ENCODE data around the gene FYN. TPM values are rescaled to one million over a fixed set of nuclear protein-coding genes. Genes with fewer than 3 reads are reported as not detected.
A peak's percentile ranks its signal among the peaks of the same experiment; 100 is the strongest.

Gene FYN
- total and polyA plus RNA-seq, 2 of the 13 experiments (the other 11 are each of a cell fraction or from before 2014, with no cell fraction given): 15.5 to 24.6 TPM

DNA sequence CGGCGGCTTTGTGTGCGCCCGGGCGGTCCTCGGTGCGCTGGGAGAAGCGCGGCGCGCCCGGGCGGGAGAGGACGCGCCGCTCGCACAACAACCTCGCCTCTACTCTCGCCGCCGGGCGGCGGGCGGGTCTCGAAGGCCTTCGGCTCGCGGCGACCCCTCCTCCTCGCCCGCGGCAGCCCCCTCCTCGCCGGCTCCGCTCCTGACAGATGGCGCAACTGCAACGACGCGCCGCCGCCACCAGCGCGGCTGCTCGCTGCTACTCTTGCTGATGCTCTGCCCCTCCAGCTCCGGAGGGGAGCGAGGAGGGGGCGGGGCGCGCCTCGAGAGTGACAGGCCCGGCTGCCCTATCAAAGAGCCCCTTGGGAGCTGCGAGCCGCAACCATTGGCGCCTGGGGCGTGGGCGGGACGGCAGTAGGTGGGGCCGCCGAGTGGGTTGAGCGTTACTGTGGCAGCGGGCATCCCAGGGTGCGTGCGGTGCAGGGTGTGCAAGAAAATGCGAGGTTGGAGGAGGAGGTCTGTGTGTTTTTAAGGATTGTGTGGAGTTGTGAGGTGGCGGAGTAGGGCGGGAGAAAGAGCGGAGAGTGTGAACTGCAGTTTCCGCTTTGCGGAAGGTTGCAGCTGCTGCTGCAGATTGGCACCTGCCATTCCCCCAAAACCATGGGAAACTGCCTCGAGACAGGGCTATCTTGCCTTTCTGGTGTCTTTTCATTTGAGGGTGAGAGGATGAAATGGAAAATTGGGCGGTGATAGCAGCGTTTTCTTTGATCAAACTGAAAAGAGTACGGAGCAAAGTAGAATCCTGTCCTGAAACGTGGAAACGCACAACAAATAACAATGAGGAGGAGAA, at the start of gene FYN (continued):
- TF ChIP-seq CHCHD3 (CRISPR knock-in tag; IDR thresholded peaks at IDR 0.05) (no peak; the same call in 1 of the 2 replicates), ZNF7 (CRISPR knock-in tag; IDR thresholded peaks at IDR 0.05) (no peak), ZKSCAN8 (CRISPR knock-in tag; IDR thresholded peaks at IDR 0.05; ENCODE audit: borderline replicate concordance) (0 out of 2 replicates have a peak, but pooled peaks have one; percentile 30), ZNF326 (CRISPR knock-in tag; IDR thresholded peaks at IDR 0.05; ENCODE audit: borderline replicate concordance) (no peak), ISX (CRISPR knock-in tag; conservative IDR thresholded peaks at IDR 0.05) (no peak), YEATS2 (CRISPR knock-in tag; IDR thresholded peaks at IDR 0.05; ENCODE audit: borderline replicate concordance) (no peak), KAT7 (CRISPR knock-in tag; IDR thresholded peaks at IDR 0.05; ENCODE audit: borderline replicate concordance) (no peak), CEBPB (IDR thresholded peaks at IDR 0.05; ENCODE audit: borderline replicate concordance, low read depth, low read length) (peak; percentile 93), ZFP82 (CRISPR knock-in tag; IDR thresholded peaks at IDR 0.05; ENCODE audit: borderline replicate concordance) (no peak)
- TF ChIP-seq, protein P1, sequence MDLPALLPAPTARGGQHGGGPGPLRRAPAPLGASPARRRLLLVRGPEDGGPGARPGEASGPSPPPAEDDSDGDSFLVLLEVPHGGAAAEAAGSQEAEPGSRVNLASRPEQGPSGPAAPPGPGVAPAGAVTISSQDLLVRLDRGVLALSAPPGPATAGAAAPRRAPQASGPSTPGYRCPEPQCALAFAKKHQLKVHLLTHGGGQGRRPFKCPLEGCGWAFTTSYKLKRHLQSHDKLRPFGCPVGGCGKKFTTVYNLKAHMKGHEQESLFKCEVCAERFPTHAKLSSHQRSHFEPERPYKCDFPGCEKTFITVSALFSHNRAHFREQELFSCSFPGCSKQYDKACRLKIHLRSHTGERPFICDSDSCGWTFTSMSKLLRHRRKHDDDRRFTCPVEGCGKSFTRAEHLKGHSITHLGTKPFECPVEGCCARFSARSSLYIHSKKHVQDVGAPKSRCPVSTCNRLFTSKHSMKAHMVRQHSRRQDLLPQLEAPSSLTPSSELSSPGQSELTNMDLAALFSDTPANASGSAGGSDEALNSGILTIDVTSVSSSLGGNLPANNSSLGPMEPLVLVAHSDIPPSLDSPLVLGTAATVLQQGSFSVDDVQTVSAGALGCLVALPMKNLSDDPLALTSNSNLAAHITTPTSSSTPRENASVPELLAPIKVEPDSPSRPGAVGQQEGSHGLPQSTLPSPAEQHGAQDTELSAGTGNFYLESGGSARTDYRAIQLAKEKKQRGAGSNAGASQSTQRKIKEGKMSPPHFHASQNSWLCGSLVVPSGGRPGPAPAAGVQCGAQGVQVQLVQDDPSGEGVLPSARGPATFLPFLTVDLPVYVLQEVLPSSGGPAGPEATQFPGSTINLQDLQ (CRISPR knock-in tag; IDR thresholded peaks at IDR 0.05): no peak
- TF ChIP-seq, protein P2, sequence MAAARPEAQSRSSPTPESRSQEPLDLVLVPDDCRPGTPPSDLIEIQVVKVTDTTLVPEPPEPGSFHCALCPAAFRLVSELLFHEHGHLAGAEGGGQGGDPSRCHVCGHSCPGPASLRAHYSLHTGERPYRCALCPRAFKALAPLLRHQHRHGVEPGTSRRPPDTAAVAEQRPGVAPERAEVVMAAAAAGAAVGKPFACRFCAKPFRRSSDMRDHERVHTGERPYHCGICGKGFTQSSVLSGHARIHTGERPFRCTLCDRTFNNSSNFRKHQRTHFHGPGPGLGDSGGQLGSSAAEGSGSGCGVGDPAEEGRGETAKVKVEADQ (CRISPR knock-in tag; IDR thresholded peaks at IDR 0.05; ENCODE audit: borderline replicate concordance): 0 out of 2 replicates have a peak, but pooled peaks have one; percentile 68
- TF ChIP-seq, protein P3, sequence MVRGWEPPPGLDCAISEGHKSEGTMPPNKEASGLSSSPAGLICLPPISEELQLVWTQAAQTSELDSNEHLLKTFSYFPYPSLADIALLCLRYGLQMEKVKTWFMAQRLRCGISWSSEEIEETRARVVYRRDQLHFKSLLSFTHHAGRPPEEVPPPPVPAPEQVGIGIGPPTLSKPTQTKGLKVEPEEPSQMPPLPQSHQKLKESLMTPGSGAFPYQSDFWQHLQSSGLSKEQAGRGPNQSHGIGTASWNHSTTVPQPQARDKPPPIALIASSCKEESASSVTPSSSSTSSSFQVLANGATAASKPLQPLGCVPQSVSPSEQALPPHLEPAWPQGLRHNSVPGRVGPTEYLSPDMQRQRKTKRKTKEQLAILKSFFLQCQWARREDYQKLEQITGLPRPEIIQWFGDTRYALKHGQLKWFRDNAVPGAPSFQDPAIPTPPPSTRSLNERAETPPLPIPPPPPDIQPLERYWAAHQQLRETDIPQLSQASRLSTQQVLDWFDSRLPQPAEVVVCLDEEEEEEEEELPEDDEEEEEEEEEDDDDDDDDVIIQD (CRISPR knock-in tag; IDR thresholded peaks at IDR 0.05; ENCODE audit: low read depth): 0 out of 2 replicates have a peak, but pooled peaks have one; percentile 40
- TF ChIP-seq, protein P4, sequence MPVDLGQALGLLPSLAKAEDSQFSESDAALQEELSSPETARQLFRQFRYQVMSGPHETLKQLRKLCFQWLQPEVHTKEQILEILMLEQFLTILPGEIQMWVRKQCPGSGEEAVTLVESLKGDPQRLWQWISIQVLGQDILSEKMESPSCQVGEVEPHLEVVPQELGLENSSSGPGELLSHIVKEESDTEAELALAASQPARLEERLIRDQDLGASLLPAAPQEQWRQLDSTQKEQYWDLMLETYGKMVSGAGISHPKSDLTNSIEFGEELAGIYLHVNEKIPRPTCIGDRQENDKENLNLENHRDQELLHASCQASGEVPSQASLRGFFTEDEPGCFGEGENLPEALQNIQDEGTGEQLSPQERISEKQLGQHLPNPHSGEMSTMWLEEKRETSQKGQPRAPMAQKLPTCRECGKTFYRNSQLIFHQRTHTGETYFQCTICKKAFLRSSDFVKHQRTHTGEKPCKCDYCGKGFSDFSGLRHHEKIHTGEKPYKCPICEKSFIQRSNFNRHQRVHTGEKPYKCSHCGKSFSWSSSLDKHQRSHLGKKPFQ (CRISPR knock-in tag; IDR thresholded peaks at IDR 0.05; ENCODE audit: insufficient replicate concordance): no peak
- TF ChIP-seq, protein P5, sequence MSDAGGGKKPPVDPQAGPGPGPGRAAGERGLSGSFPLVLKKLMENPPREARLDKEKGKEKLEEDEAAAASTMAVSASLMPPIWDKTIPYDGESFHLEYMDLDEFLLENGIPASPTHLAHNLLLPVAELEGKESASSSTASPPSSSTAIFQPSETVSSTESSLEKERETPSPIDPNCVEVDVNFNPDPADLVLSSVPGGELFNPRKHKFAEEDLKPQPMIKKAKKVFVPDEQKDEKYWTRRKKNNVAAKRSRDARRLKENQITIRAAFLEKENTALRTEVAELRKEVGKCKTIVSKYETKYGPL (CRISPR knock-in tag; IDR thresholded peaks at IDR 0.05): no peak
- TF ChIP-seq, protein P6, sequence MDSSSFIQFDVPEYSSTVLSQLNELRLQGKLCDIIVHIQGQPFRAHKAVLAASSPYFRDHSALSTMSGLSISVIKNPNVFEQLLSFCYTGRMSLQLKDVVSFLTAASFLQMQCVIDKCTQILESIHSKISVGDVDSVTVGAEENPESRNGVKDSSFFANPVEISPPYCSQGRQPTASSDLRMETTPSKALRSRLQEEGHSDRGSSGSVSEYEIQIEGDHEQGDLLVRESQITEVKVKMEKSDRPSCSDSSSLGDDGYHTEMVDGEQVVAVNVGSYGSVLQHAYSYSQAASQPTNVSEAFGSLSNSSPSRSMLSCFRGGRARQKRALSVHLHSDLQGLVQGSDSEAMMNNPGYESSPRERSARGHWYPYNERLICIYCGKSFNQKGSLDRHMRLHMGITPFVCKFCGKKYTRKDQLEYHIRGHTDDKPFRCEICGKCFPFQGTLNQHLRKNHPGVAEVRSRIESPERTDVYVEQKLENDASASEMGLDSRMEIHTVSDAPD (CRISPR knock-in tag; IDR thresholded peaks at IDR 0.05): no peak
- TF ChIP-seq, protein P7, sequence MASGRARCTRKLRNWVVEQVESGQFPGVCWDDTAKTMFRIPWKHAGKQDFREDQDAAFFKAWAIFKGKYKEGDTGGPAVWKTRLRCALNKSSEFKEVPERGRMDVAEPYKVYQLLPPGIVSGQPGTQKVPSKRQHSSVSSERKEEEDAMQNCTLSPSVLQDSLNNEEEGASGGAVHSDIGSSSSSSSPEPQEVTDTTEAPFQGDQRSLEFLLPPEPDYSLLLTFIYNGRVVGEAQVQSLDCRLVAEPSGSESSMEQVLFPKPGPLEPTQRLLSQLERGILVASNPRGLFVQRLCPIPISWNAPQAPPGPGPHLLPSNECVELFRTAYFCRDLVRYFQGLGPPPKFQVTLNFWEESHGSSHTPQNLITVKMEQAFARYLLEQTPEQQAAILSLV (CRISPR knock-in tag; IDR thresholded peaks at IDR 0.05; ENCODE audit: borderline replicate concordance): peak; percentile 25; the same call in 1 of the 2 replicates

All from HepG2 (cell line).